CD4-positive, alpha-beta T cell treated with Interleukin-17A for 1 hour (primary cell): ENCODE data around the gene PYGB.
"Not testable (repeated sequence)": the region's sequence is repeated elsewhere in the genome, so short reads cannot be mapped to it uniquely, and the experiment has no call there.

Experiments
- DNase-seq: peaks from one replicate; pipeline ENCODE4 v3.0.0-alpha.2; 2020

The PYGB gene

DNA sequence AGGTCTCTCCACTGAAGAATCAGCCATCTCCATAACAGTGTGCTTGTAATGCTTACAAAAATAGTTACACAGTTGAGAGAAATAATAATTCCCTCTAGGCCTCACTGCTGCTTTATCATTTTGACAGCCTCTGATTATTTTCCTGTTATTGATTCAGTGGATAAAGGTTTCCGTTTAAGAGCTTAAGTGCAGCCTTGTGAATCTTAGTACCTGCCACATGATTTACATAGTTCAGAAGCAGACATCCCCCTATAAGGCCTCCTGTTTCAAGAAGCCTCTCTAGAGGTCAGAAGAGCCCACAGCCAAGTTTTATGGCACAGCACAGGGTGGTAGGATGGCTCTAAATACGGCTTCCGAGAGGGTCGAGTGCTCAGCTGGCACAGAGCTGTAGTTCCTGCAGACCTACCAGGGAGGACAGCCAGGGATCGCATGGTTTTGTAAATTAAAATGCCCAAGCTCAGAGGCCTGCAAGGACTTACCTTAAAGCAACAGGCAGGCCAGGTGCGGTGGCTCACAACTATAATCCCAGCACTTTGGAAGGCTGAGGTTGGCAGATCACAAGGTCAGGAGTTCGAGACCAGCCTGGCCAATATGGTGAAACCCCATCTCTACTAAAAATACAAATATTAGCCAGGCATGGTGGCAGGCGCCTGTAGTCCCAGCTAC, 17.6 kb upstream of the PYGB start:
- DNase-seq = no peak

- DNase-seq = no peak
Measured at GRCh38 chr20:25233016-25233772, 14.7 kb upstream of the PYGB start.

- not testable (repeated sequence) for DNase-seq
Measured at GRCh38 chr20:25234009-25234849, 13.7 kb upstream of the PYGB start.

DNA sequence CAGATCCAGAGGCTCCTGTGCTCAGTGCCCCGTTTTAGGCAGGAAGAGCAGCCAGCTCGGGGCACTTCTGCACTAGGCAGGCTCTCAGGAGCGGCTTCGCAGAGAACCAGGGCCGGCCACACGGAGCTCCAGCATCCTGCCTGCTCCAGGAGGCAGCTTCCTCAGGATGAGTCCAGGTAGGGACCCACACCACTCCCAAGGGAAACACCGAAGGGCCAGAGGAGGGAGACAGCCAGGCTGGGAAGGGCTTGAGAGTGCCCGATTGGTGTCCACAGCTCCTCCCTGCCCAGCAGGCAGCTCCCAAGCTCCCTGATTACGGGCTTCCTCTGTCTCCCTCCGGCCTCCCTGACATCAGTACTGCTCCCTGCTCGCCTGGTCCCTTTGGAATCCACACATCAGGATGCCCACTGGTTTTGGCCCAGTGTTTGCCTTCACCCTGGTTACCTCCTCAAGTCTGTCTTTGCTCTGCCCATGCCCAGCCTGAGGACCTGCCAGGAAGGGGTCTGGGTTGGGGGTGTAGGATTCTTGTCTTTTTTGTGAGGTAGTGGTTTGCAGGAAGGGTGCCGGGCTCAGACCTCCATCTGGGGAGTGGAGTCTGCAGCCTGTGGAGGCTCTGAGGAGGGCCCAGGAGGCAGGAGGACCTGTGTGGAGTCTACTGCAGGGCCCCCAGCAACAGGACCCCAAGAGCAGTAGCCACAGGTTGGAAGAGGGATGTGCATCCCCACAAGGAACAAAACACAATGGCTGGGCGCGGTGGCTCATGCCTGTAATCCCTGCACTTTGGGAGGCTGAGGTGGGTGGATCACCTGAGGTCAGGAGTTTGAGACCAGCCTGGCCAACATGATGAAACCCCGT, 11.2 kb upstream of the PYGB start:
- no peak for DNase-seq

GRCh38 chr20:25237610-25238318, 10.1 kb upstream of the PYGB start:
- no peak for DNase-seq

DNA sequence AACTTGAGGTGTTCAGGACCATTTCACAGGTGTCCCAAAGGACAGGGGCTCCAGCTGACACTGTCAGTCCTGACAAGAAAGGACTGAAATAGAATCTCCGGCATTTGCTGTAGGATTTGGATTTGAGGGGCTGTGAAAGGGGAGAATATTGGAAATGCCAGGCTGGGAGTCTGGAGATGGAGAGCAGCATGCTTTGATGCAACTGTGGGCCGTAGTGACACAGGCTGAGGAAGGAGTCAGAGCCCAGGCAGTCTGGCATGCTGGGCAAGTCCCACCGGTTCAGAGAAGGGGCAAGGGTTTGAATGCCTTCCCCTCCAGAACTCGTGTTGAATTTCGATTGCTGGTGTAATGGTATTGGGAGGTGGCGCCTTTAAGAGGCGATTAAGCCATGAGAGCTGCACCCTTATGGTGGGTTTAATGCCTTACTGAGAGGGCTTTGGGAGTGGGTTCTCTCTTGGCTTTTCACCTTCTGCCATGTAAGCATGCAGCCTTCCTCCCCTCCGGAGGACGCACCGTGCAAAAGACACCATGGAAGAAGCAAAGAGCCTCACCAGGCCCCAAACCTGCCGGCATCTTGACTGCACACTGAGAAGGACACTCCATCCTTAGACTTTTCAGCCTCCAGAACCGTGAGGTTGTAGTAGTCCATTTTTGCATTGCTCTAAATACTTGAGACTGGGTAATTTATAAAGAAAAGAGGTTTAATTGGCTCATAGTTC, 9.4 kb upstream of the PYGB start:
- no peak for DNase-seq

- DNase-seq = no peak
Measured at GRCh38 chr20:25239387-25240370, 8.2 kb upstream of the PYGB start.

GRCh38 chr20:25240851-25241658, 6.8 kb upstream of the PYGB start:
- not testable (repeated sequence) for DNase-seq

- not testable (repeated sequence) for DNase-seq
Measured at GRCh38 chr20:25241659-25241955, 6.3 kb upstream of the PYGB start.

- no peak for DNase-seq
Measured at GRCh38 chr20:25242231-25242630, 5.7 kb upstream of the PYGB start.

DNA sequence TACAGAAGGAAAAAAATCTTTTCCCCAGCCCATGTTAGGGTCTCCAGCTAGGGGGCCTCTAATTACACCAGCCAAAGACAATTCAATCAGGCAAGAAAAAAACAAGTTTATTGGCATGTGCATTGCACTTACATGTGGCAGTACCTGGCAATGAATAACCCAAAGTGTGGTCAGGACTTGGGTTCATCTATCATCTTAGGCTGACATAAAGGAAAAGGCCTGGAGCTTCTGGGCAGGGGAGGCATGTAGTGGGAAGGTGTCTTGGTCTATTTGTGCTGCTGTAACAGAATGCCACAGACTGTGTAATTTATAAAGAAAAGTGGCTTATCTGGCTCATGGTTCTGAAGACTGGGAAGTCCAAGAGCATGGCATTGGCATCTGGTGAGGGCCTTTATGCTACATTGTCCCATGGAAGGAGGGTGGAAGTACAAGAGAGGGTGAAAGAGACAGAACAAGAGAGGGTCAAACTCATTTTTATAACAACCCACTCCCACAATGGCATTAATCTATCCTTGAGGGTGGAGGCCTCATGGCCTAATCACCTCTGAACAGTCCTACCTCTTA, 4.4 kb upstream of the PYGB start:
- no peak for DNase-seq

DNA sequence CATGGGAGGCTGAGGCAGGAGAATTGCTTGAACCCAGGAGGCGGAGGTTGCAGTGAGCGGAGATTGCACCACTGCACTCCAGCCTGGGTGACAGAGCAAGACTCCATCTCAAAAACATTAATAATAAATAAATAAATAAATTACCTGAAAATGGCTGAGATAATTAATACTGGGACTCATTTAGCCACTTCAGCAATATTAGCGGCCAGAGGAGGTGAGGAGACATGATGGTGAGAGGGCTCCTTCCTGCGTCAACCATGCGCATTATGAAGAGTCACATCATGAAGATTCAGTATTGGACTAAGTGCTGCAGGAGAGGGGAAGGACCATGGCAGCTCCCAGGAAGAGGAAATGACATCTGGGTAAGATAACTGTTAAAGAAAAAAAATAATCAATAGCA, 2.9 kb upstream of the PYGB start:
- no peak for DNase-seq

GRCh38 chr20:25245461-25245860, 2.4 kb upstream of the PYGB start:
- DNase-seq = no peak

- no peak for DNase-seq
Measured at GRCh38 chr20:25246182-25246999, 1.5 kb upstream of the PYGB start.

DNA sequence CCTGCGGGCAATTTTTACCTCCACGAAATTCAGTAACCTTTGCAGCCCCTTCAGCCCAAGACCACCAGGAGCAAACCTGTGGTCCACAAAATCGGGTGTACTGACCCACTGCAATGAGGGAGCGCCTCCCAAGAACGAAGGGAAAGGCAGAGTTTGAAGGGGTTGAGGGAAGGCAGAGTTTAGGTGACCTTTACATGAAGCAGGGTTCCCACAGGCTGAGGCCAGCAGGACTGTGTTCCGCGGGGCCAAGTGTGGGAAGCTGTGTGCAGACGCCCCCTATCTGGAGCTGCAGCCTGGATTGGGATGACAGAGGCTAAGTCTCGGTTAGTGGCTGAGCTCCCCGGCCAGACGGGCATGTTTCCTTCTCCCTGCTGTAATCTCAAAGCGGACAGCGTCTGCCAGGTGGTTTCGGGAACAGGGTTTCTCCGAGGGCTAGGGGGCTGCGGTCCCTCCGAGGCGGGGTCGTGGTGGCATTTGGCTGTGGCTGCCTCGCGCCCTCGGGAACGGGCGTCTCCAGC, 826 bp upstream of the PYGB start:
- DNase-seq = peak; percentile 26

DNA sequence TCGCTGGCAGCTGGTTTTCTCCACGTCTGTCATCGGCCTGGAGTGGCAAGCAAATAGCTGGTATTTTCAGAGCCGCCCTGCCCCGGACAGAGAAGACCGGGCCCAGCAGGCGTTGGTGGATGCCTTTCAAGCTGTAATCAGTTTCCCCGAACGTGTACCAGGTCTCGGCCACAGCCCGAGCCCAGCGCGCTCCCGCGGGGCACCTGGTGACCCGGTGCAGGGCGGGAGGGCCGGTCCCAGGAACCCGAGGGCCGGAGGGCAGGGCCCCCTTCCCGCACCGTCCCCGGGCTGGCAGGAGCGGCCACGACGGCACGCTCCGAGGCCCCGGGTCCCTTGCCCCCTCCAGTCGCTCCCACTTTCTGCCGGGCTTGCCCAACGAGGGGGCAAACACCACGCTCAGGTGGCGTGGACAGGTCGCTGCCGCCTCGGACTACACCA, 348 bp upstream of the PYGB start:
- DNase-seq = no peak

GRCh38 chr20:25248786-25249172, 894 bp downstream of the PYGB start:
- DNase-seq = no peak
